Limb (tissue), 2 donors: ENCODE data around the gene HOXA5.

Source experiments
- DNase-seq, 2 donors: peaks; one replicate each; pipeline ENCODE4 v3.0.0-alpha.2; 2016; ENCODE audit errors: extremely low spot score in 2 of 2

The HOXA5 gene

GRCh38 chr7:27143023-27143949, at the start of gene HOXA5:
HOXA5 (minus strand) TSS chr7:27143681; CDS start chr7:27143607, 74 bp downstream.
- peak; percentile 86 to 93 for DNase-seq

DNA sequence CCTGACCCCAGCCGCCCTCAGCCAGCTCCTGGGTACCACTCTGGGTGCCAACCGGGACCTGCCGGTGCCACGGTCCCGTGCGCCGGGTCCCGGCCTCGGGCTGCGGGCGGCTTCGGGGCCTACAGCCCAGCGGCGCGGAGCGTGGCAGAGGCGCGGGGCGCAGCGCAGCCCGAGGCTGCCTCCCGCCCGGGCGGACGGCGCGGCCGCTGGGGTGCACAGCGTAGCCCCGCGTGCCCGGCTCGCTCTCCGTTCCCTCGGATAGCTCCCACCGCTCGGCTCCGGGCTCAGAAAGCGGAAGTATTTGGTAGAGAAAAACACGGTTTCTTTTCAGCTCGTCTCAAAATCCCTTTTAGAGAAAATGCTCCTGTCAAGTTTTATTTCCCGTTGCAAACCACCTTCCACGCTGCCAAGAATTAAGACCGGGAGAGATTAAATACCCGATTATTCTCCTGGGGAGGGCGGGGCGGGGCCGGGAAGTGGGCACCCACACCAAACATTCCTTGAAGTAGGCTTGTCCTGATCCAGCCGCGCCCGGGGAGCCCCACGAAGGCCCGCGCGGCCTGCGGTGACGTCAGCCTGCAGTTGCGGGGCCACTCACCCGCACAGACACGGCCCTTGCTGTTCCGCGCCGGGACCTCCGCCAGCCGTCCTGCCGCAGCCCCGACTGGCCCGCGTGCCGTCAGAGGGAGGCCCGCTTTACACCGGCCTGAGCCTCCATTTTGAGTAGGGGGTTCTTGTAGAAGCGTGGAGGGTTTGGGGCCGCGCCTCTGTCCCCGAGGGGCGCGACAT, 49.3 kb upstream of the HOXA5 start:
- DNase-seq = peak in 1 of 2 donors; percentile 67

- peak in 1 of 2 donors; percentile 62 for DNase-seq
Measured at GRCh38 chr7:27191833-27192545, 48.5 kb upstream of the HOXA5 start.

GRCh38 chr7:27191161-27191731, 47.8 kb upstream of the HOXA5 start:
- peak in 1 of 2 donors; percentile 47 for DNase-seq

DNA sequence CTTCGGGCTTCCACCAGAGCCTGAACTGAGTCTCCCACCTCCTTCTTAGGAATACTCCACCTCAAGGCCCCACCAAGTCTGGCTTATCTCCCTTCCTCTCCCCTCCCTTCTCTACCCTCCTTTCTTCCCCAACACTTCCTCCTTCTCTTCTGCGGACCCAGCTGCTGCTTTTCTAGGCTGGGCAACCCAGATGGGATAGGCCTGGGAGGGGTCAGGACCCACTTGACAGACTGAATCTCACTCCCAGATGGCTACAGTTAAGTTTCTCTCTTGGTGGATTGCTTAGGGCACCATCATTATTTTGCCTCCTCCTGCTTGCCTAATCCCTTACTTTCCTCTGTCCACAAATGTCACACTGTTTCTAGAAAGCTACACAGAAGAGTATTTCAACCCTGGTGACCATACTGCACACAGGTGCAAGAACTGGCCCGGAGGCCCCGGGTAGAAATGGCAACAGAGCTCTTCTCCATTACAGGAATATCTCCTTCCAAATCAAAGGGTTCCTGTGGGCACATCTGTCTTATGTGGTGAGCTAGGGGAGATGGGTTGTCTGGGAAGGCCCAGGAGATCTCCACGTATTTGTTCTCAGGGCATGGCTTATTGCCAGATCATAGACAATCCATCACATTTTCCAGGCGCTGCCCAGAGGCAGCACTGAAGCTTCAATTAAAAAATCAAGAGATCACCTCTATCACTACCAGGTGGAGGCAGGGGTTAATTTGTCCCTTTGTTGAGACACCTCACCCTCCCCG, 46.7 kb upstream of the HOXA5 start:
- peak in 1 of 2 donors; percentile 29 for DNase-seq

GRCh38 chr7:27189295-27189996, 46.0 kb upstream of the HOXA5 start:
- peak in 1 of 2 donors; percentile 53 for DNase-seq

DNA sequence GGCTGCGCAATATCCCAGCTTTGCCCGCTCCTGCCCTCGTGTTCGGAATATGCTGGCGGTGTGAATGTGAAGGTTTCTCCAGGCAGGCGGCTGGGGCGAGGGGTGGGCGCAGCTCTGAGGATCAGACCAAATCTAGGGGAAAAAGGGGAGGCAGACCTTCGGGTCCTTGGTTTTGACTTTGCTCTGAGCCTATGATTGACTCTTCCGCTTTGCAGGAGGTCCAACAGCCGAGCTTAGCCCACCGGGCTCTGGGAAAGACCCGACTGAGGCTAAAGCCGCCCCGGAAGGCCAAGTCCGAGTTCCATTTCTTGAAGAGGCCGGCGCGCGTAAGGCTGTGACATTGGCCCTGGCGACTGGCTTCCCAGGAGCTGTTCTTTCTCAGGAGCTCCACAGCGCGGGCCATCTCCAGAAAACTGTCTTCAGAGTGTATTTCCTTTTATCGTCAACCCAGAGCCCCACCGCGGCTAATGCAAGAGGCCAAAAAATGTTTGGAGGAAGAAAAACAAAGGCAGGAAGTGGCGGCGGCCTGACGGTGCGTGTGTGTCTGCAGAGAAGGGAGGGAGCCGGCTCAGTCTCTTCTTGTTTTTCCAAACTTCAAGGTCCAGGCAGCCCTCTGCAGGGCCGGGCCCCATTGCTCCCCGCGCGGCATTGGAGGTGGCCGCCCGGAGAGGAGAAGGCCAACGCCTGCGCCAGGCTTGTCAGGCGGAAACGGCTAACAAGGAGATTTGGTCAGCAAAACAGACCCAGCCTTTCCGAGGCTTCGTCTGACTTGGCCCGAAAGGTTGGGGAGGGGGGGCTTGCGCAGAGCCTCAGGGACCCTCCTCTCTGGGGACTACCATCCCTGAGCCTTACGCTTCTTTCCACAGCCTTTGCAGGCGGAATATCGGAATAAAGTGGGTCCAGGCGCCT, 45.2 kb upstream of the HOXA5 start:
- peak in 1 of 2 donors; percentile 67 for DNase-seq

DNA sequence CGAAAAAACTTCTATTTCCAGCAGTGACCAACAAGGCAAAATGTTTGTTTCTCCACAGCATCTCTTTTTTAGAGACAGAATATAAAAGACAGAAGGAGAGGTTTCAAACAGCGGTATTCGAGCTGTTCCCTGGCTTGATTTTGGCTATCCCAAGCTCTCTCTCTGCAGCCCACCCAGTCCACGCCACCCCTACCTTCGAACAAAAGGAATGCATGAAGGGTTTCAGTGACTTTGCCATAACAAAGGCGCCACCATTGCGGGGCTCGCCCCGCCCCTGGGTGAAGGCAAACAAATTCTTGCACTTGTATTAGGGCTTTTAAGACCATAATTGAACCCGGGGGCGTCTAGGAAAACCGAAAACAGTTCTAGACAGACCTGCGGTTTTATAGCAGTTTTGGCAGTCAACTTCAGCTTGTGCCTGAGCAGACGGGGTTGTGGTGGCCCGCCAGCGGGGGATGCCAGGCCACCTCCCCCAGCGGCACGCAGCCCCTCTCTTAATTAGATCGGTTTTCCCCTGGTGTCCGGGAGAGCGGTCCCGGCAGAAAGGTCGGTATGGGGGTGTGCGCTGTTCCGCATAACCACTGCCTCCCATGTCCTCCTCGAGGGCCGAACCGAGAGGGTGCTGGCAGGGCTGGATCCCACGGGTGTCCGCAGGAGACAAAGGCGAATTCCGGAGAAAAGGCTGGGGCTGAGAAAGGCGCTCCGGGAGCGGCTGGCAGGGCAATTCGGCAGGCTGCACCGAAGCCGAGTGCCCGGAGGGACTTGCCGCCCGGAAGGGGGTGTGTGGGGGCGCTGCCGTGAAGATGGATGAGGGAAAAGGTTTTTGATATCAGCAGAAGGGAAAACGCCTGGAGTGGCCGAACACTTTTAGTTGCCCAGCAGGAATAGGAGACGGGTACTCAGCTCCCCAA, 44.2 kb upstream of the HOXA5 start:
- peak in 1 of 2 donors; percentile 63 for DNase-seq

GRCh38 chr7:27186668-27187474, 43.4 kb upstream of the HOXA5 start:
- DNase-seq = peak in 1 of 2 donors; percentile 36

GRCh38 chr7:27185854-27186667, 42.6 kb upstream of the HOXA5 start:
- peak in 1 of 2 donors; percentile 53 for DNase-seq

- DNase-seq = peak in 1 of 2 donors; percentile 72
Measured at GRCh38 chr7:27185013-27185853, 41.8 kb upstream of the HOXA5 start, which contains the start of gene HOXA11. HOXA11 (minus strand) TSS chr7:27185232; CDS start chr7:27185144, 88 bp downstream.

DNA sequence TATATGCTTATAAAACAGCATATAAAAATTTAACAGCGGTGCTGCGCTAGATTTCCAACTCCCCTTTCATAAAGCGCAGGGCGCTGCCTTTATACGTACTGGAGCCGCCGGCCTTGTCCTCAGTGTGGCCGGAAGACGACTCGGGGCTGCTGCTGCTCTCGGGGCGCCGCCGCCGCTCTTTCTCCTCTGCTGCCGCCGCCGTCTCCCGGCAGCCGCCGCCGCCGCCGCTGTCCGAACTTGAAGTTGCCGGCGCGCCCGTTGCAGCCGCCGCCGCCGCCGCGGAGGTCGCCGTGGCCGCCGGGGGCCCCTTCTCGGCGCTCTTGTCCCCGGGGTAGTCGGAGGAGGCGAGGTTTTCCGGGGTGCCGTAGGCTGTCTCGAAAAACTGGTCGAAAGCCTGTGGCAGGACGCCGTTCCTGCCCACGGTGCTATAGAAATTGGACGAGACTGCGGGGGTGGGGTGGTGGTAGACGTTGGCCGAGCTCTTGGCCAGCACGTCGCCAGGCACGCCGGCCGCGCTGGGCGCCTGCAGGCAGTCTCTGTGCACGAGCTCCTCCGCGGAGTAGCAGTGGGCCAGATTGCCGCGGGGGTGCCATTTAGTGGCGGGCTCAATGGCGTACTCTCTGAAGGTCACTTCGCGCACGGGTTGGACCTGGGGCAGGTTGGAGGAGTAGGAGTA, 41.0 kb upstream of the HOXA5 start:
- DNase-seq = peak in 1 of 2 donors; percentile 69

GRCh38 chr7:27183682-27184336, 40.3 kb upstream of the HOXA5 start:
- DNase-seq = peak in 1 of 2 donors; percentile 70
